Measurements from ENCODE around the gene SPAG4. TPM values are rescaled to one million over a fixed set of nuclear protein-coding genes. Genes with fewer than 3 reads are reported as not detected.

The SPAG4 gene
- total RNA-seq, 1 experiment from 2014 or later, result 12.6 TPM

DNA sequence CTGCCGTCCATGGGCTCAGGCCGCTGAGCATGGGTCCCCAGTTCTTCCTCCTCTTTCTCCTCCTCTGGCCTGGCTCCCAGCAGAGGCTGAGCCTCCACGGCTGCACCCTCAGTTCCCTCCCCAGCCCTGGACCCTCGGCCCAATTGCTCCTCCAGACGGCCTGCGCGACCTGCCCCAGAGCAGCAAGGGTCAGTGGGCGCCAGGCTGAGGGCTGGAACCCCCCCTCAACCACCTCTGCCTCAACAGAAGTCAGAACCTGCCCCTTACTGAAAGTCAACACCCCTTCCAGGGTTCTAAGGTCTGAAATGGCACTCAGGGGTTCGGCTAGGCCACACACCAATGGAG lies 15.9 kb upstream of the SPAG4 start:
- no peak for DNase-seq (ENCODE audit: low read depth)

DNA sequence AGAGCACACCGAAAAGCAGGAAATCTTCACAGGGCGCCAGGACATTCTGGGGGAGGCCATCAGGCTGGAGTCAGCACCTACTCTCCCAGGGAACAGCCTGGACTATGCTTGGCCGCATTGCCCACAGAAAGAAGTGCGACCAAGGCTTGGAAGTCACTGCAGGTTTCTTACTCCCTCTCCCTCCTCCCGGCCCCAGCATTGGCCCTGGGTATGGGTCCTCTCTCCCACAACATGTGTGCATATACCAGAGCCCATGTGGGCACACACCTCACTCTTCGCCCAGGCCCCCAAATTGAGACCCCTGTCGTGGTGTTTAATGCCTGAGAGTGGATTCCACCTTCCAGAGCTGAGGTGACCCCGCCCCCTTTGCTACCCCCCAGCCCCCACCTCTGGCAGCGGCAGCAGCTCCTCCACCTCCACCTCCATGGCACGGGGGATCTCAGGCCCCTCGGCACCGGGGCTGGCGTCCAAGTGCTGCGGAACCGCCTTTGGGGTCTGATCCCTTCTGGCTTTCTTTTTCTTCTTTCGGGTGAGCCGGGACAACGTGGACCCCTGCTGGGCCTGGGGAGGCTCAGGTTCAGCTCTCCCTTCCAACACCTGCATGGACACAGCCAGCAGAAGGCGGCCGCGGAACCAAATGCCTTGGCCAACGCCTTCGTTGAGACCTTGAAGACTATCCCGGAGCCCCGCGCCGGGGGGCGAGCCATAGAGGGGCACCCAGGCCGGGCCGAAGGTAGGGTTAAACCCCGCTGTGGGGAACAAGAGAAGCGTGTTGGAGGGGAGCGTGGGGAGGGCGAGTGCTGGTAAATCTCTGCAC lies 15.2 kb upstream of the SPAG4 start:
- DNase-seq (ENCODE audit: low read depth), result no peak

GRCh38 chr20:35600993-35601973 lies 14.3 kb upstream of the SPAG4 start:
- peak; percentile 55 for DNase-seq (ENCODE audit: low read depth)

GRCh38 chr20:35601990-35602389 lies 13.6 kb upstream of the SPAG4 start:
- DNase-seq (ENCODE audit: low read depth), result no peak

DNA sequence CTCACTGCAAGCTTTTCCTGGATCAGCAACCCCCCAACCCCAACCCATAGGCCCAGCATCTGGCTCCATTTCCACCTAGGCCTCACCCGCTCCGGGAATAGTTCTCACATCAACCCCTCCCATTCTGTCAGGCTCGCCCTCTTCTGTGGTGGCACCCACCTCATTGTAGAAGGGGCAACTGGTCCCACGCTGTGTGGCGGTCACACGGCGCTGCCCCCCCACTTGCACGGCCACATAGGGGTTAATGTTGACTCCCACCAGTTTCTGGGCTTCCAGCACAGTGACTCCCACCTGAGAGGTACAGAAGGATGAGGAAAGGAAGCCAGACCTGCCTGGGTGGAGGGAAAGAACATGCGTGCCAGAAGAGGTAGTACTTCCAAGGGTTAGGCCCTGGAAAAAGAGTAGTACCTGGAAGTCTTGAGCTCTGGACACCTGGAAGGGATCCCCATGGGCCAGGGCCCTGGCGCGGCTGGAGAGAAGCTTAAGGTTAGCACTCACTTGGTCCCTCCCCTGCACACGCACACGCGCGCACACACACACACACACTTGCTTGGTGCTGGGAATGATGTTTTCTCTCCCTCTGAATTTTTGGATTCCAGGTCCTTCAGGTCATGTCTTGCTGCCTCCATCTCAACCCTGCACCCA lies 12.7 kb upstream of the SPAG4 start:
- no peak for DNase-seq (ENCODE audit: low read depth)

DNA sequence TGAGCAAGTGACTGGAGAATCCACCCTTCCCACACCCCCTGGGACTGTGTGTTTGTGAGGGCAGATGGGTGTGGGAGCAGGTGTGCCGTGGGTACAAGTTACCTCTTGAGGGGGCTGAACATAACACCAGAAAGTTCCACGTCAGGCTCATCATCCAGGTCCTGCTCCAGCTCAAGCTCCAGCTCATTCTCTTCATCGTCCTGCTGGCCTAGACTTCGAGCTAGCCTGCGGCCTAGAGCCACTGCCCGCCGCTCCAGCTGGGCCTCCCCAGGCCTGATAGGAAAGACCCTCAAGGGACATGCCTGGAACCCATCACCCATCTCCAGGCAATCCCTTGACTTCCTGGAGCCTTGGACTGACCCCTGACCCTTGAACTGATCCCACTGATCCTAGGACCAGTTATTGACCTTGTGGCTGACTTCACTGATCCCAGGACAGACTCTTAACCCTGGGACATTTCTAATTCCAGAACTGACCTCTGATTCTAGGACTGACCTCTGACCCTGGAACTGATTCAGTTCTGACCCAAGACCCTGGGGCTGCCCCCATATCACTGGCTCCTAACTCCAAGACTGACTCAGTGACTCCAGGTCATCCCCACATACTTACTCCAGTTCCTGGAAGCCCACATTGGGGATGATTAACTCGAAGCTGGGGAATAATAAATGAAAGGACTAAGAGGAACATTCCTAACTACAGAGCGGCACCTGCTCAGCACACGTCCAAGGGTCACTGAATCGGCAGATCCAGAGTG lies 11.8 kb upstream of the SPAG4 start:
- no peak for DNase-seq (ENCODE audit: low read depth)

- DNase-seq (ENCODE audit: low read depth), result no peak
Measured at GRCh38 chr20:35604449-35604747, 11.2 kb upstream of the SPAG4 start.

- DNase-seq (ENCODE audit: low read depth), result no peak
Measured at GRCh38 chr20:35606127-35606526, 9.5 kb upstream of the SPAG4 start.

GRCh38 chr20:35607003-35607735 lies 8.5 kb upstream of the SPAG4 start:
- no peak for DNase-seq (ENCODE audit: low read depth)

GRCh38 chr20:35610833-35611427 lies 4.7 kb upstream of the SPAG4 start:
- no peak for DNase-seq (ENCODE audit: low read depth)

DNA sequence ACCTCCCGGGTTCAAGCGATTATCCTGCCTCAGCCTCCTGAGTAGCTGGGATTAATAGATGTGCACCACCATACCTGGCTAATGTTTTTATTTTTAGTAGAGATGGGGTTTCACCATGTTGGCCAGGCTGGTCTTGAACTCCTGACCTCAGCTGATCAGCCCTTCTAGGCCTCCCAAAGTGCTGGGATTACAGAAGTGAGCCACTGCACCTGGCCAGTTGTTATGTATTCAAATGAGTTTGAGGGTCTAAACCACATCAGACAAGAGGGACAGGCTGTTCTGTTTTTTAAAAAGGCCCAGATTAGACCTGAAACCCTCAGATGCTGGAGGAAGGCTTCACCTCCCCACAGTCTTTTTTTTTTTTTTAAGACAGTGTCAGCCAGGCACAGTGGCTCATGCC lies 4.1 kb upstream of the SPAG4 start:
- DNase-seq (ENCODE audit: low read depth), result no peak

DNA sequence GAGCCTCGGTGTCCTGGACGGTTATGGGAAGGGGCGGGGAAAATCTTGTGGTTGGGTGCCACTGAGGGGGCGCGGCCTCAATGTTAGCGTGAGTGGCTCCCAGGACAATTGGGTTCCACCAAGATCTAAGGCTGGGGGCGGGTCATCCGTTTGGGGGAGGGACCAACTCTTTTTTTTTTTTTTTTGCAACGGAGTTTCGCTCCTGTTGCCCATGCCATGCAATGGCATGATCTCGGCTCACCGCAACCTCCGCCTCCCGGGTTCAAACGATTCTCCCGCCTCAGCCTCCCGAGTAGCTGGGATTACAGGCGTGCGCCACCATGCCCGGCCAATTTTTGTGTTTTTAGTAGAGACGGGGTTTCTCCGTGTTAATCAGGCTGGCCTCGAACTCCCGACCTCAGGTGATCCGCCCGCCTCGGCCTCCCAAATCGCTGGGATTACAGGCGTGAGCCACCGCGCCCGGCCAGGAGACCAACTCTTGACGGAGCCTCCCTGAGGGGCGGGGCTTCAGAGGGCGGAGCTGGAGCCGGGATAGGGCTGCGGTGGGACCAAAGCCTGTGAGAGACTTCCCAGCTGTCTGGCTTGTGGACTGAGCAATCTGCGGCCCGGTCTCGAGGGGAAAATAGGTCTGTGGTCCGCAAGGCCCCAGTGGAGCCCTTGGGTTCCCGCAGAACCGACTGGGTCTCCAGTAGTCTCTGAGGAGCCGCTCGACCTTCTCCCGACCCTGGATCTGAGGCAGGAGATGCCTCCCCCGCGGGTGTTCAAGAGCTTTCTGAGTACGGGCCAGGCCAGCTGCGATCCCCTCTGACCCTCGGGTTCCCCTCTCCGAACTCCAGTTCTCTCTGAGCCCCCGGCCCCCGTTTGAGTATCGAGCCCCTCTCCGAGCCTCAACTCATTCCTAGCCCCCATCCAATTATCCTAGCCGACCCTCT lies 1.1 kb downstream of the SPAG4 start:
- DNase-seq (ENCODE audit: low read depth), result peak; percentile 100

DNA sequence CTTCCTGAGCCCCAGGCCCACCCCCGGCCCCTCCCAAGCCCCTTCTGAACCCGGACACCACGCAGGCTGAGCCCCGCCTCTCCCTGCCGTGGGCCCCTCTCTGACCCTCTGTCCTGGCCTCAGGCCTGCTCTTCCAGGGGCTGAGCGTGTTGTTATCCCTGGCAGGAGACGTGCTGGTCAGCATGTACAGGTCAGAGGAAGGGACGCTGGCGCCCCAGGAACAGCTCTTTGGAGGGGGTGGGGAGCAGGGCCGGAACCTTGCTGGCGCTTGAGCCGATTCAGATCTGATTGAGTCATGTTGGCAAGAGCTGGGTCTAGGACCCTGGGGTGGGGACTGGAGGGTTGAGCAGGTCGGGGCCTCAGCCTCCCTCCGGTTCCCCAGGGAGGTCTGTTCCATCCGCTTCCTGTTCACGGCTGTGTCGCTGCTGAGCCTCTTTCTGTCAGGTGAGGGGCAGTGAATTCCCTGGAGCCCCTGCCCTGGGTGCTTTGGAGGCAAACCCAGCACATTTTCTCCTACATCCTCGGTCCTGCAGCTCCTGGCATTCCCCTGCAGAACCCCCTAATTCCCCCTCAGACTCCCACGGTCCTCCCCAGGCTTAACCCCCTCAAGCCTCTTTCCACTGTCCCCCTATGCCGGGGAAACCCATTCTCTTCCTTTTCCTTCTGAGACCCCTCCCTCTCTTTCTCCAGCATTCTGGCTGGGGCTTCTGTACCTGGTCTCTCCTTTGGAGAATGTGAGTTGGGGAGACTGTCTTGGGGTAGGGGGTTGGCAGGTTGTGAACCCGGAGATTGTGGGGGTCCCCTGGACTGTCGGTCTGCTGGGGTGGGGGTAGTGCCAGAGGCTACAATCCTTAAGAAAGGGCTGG lies 2.0 kb downstream of the SPAG4 start:
- peak; percentile 77 for DNase-seq (ENCODE audit: low read depth)

GRCh38 chr20:35618263-35619131 lies 2.9 kb downstream of the SPAG4 start:
- no peak for DNase-seq (ENCODE audit: low read depth)

GRCh38 chr20:35619196-35620095 lies 3.8 kb downstream of the SPAG4 start:
- peak; percentile 67 for DNase-seq (ENCODE audit: low read depth)

DNA sequence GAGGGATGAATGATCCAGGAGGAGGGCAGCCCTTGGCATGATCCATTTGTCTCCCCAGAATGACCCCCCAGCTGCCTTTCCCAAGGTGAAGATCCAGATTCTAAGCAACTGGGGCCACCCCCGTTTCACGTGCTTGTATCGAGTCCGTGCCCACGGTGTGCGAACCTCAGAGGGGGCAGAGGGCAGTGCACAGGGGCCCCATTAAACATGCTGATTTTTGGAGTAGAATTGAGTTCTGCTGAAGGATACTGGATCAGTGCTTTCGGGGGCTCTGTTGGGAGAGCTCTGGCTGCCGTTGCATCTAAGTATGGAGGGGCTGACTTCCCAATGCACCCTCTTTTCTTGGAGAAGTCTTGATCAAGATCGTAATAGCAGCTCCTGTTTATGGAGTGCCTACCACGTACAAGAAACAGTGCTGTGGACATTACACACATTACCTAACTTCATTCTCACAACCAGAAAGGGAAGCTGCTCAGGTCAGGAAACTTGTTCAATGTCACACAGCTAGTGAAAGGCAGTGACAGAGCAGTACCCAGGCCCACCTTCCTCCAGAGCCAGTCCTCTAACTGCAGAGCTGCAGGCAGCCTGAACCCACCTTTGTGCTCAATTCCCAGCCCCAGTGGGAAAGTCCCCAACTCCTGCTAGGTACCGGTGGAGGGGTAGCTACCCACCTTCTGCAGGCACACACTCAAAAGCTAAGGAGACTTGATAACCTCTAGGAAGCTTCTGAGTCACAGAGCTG lies 5.4 kb downstream of the SPAG4 start:
- no peak for DNase-seq (ENCODE audit: low read depth)

Data from LHCN-M2 (cell line).